NCI-H2227 (cell line): Measurements from ENCODE around the gene RNU6-1.

Source experiments
- DNase-seq: peaks from one replicate; lab custom pipeline; 2025; ENCODE audit not compliant: unreplicated experiment; lab: John Stamatoyannopoulos, UW

RNU6-1 gene

GRCh38 chr15:67859331-67859946, 19.6 kb upstream of the RNU6-1 start:
- no peak for DNase-seq

GRCh38 chr15:67857220-67857619, 17.4 kb upstream of the RNU6-1 start:
- no peak for DNase-seq

GRCh38 chr15:67855842-67856241, 16.0 kb upstream of the RNU6-1 start:
- DNase-seq = no peak

- DNase-seq = no peak
Observed at GRCh38 chr15:67854358-67854757, 14.5 kb upstream of the RNU6-1 start.

GRCh38 chr15:67853454-67853853, 13.6 kb upstream of the RNU6-1 start:
- no peak for DNase-seq

GRCh38 chr15:67852418-67852817, 12.6 kb upstream of the RNU6-1 start:
- no peak for DNase-seq

- no peak for DNase-seq
Observed at GRCh38 chr15:67850994-67851571, 11.2 kb upstream of the RNU6-1 start.

GRCh38 chr15:67850336-67850735, 10.5 kb upstream of the RNU6-1 start:
- no peak for DNase-seq

GRCh38 chr15:67849538-67849937, 9.7 kb upstream of the RNU6-1 start:
- no peak for DNase-seq

GRCh38 chr15:67845974-67846373, 6.1 kb upstream of the RNU6-1 start:
- DNase-seq = no peak

- no peak for DNase-seq
Observed at GRCh38 chr15:67843571-67844387, 3.9 kb upstream of the RNU6-1 start.

- DNase-seq = no peak
Observed at GRCh38 chr15:67843092-67843501, 3.3 kb upstream of the RNU6-1 start.

- no peak for DNase-seq
Observed at GRCh38 chr15:67841513-67841762, 1.6 kb upstream of the RNU6-1 start.

GRCh38 chr15:67840749-67841512, 1.1 kb upstream of the RNU6-1 start:
- DNase-seq = no peak

- peak; percentile 51 for DNase-seq
Observed at GRCh38 chr15:67839499-67839928, 331 bp downstream of the RNU6-1 start.

GRCh38 chr15:67838789-67839332, 984 bp downstream of the RNU6-1 start:
- DNase-seq = peak; percentile 47

GRCh38 chr15:67836955-67837354, 2.9 kb downstream of the RNU6-1 start:
- DNase-seq = no peak

GRCh38 chr15:67836477-67836876, 3.4 kb downstream of the RNU6-1 start:
- DNase-seq = peak; percentile 59

- DNase-seq = no peak
Observed at GRCh38 chr15:67836134-67836455, 3.8 kb downstream of the RNU6-1 start.

- DNase-seq = no peak
Observed at GRCh38 chr15:67835297-67836133, 4.3 kb downstream of the RNU6-1 start.
